Smooth muscle cell of the brain vasculature (primary cell): Measurements from ENCODE around the gene TSEN34.
"Not testable (repeated sequence)": the region's sequence is repeated elsewhere in the genome, so short reads cannot be mapped to it uniquely, and the experiment has no call there.

Experiments used
- DNase-seq: peaks from one replicate; pipeline ENCODE4 v3.0.0-alpha.2; 2012; ENCODE audit warnings: low read depth, low spot score

Gene TSEN34

GRCh38 chr19:54186934-54187381 is 4.2 kb upstream of the TSEN34 start:
- DNase-seq: no peak

- no peak for DNase-seq
Measured at GRCh38 chr19:54188215-54188871, 2.8 kb upstream of the TSEN34 start.

- no peak for DNase-seq
Measured at GRCh38 chr19:54189145-54189734, 1.9 kb upstream of the TSEN34 start, which contains the start of gene MBOAT7. Gene MBOAT7 (minus strand): TSS chr19:54189580. CDS start chr19:54188508, 1,072 bp downstream.

GRCh38 chr19:54189735-54190502 is 1.2 kb upstream of the TSEN34 start:
- peak; percentile 100 for DNase-seq

DNA sequence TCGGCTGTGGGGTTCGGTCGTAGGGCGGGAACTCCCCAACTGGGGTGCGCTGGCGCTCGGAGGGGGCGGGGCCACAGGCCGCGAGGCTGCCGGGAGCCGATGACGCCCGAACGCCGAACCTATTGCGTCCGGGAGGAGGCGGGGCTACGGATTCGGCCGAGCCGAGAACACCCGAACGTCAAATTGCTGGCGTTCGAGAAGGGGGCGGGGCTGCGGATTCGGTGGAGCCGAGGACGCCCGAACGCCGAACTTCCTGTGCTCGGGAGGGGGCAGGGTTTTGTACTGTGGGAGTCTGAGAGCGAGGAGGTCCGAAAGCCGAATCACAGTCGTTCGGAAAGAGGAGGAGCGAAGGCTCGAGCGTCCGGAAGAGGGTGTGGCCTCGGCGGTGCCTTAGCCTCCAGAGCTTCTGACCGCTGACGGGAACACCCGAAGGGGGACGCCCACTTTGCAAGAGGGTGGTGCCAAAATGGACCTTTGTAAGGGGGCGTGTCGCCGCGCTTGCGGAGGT is 551 bp upstream of the TSEN34 start:
- DNase-seq: peak; percentile 100

GRCh38 chr19:54191811-54192453 is 824 bp downstream of the TSEN34 start:
- DNase-seq: no peak

DNA sequence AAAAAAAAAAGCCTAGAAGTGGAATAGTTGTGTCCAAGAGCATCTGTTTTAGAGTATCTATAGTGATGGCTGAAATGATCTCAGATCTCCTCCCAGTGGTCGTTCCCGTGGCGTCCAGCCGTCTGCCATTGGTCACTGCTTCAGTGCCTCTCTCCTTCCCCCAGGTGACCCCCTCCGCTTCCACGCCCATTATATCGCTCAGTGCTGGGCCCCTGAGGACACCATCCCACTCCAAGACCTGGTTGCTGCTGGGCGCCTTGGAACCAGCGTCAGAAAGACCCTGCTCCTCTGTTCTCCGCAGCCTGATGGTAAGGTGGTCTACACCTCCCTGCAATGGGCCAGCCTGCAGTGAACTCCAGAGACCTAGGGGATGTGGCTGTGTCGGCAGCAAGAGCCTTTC is 1.9 kb downstream of the TSEN34 start:
- DNase-seq: no peak

DNA sequence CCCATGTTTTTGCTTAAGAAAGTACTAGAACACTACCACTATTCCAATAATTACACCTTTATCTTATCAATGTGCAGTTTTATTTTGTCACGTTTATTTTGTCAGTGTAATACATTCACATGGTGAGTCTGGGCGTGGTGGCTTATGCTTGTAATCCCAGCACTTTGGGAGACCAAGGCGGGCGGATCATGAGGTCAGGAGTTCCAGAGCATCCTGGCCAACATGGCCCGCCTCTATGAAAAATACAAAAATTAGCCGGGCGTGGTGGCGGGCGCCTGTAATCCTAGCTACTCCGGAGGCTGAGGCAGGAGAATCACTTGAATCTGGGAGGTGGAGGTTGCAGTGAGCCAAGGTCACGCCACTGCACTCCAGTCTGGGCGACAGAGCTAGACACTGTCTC is 3.4 kb downstream of the TSEN34 start:
- not testable (repeated sequence) for DNase-seq

DNA sequence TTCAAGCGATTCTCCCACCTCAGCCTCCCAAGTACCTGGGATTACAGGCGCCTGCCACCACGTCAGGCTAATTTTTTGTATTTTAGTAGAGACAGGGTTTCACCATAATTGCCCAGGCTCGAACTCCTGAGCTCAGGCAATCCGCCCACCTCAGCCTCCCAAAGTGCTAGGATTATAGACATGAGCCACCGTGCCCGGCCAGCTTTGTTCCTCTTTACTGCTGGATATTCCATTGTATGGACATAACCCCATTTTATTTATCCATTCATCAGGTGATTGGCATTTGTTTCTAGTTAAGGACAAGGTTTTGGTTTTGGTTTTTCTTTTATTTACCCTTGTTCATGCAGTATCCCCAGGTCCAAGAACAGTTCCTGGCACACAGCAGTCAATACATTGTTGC is 5.4 kb downstream of the TSEN34 start:
- no peak for DNase-seq

DNA sequence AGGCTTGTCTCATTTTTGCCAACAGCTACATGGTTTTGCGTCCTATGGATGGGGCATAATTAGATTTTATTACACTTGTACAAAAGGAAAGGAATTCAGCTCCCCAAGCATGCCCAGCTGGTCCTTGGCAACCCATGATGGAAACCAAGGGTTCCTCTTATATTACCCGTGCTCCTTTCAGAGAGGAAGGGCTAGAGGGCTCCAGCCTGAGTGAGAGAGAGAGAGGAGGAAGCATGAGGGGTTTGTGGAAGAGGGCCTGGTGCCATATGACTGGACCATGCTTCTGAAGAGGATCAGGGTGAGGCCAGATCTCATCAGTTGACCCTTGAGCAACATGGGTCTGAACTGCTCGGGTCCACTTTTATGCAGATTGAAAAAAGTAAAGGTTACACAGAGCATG is 6.0 kb downstream of the TSEN34 start:
- DNase-seq: no peak

GRCh38 chr19:54199401-54199800 is 8.3 kb downstream of the TSEN34 start:
- DNase-seq: no peak

GRCh38 chr19:54201172-54201701 is 10.1 kb downstream of the TSEN34 start:
- DNase-seq: no peak

DNA sequence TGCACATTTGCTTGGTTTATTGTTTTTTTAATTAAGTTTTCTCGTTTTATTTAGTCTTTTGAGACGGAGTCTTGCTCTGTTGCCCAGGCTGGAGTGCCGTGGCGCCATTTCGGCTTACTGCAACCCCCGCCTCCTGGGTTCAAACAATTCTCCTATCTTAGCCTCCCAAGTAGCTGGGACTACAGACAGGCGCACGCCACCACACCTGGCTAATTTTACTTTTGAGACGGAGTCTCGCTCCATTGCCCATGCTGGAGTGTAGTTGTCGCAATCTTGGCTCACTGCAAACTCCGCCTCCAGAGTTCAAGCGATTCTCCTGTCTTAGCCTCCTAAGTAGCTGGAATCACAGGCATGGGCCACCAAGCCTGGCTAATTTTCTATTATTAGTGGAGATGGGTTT is 10.9 kb downstream of the TSEN34 start:
- DNase-seq: no peak

GRCh38 chr19:54203151-54203611 is 12.1 kb downstream of the TSEN34 start:
- DNase-seq: no peak

GRCh38 chr19:54204767-54205468 is 13.8 kb downstream of the TSEN34 start:
- no peak for DNase-seq

DNA sequence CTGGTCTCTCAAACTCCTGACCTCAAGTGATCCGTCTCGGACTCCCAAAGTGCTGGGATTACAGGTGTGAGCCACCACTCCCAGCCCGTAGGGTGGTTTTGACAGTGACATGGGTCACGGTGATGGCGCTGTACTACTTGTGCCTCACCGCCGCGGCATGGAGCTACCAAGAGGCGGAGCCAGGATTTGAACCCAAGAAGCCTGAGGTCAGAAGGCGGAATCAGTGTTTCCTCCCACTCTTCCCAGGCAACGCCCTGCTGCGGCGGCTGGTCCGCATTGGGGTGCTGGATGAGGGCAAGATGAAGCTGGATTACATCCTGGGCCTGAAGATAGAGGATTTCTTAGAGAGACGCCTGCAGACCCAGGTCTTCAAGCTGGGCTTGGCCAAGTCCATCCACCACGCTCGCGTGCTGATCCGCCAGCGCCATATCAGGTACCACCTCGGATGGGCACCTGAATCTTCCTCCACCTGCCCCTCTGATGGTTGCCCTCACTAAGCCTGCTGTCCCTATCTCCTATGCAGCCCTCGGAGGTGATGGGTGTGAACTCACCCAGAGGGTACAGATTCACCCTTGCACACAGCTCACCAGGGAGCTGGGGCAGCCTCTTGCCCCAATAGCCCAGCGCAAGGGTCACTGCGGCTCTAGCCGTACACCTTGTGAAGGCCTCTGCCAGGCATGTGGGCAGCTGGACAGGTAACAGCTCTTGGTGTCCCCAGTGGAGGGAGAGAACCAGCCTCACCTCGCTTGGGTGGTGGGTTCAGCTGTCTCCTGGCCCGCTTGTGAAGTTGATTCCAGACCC is 15.1 kb downstream of the TSEN34 start:
- DNase-seq: no peak

- no peak for DNase-seq
Measured at GRCh38 chr19:54206831-54207177, 15.7 kb downstream of the TSEN34 start.

- not testable (repeated sequence) for DNase-seq
Measured at GRCh38 chr19:54207193-54207592, 16.1 kb downstream of the TSEN34 start.

DNA sequence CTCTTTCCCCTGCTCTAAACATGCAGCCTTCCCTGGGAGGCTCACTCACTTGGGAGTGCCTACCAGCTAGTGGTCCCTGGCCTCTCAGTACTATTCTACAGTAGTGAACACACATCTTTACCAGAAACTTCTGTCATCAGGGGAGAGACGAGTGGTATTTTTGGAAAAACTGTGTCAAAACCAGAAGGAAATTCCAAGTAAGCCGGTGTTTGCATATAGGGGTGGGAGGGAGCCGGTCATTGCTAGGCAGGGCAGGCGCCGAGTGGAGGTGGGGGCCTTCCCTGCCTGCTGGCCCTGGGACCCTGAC is 16.5 kb downstream of the TSEN34 start:
- no peak for DNase-seq

GRCh38 chr19:54207983-54208783 is 17.1 kb downstream of the TSEN34 start:
- DNase-seq: no peak
